Testis (tissue), 2 donors: Measurements from ENCODE around the gene SAC3D1.

Experiments used
- POLR2A ChIP-seq: fragments of 450-650 bp; IDR thresholded peaks from one replicate; pipeline ENCODE4 v1.6.1; 2017; ENCODE audit warnings: antibody characterized with exemption, mild to moderate bottlenecking, moderate library complexity
- TF ChIP-seq, protein P1 (sequence below), 3 experiments: fragments of 450-650 bp in 2 of 3; fragments of 200-600 bp in 1 of 3; sonication (generic) in 1 of 3; IDR thresholded peaks; one replicate each; pipeline ENCODE4 v1.5.1; 2016 to 2019; ENCODE audit warnings: antibody characterized with exemption in 3 of 3, mild to moderate bottlenecking in 2 of 3, moderate library complexity in 1 of 3

- TF ChIP-seq, protein P1, sequence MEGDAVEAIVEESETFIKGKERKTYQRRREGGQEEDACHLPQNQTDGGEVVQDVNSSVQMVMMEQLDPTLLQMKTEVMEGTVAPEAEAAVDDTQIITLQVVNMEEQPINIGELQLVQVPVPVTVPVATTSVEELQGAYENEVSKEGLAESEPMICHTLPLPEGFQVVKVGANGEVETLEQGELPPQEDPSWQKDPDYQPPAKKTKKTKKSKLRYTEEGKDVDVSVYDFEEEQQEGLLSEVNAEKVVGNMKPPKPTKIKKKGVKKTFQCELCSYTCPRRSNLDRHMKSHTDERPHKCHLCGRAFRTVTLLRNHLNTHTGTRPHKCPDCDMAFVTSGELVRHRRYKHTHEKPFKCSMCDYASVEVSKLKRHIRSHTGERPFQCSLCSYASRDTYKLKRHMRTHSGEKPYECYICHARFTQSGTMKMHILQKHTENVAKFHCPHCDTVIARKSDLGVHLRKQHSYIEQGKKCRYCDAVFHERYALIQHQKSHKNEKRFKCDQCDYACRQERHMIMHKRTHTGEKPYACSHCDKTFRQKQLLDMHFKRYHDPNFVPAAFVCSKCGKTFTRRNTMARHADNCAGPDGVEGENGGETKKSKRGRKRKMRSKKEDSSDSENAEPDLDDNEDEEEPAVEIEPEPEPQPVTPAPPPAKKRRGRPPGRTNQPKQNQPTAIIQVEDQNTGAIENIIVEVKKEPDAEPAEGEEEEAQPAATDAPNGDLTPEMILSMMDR (IDR thresholded peaks at IDR 0.05) = no peak
- no peak for TF ChIP-seq POLR2A
These were observed 19.5 kb upstream of the SAC3D1 start for GRCh38 chr11:65021509-65021908.
